ENCODE data around the gene DBF4B.
"Not testable (repeated sequence)": the region's sequence is repeated elsewhere in the genome, so short reads cannot be mapped to it uniquely, and the experiment has no call there.

- not testable (repeated sequence) for TF ChIP-seq CTCF, POLR2A (IDR thresholded peaks at IDR 0.05)
Measured at GRCh38 chr17:44683303-44683702, 25.2 kb upstream of the DBF4B start.
